Measurements from ENCODE around the gene CYGB.

Gene CYGB

GRCh38 chr17:76529224-76530094 is 8.1 kb downstream of the CYGB start:
- Histone ChIP-seq H3K4me1 (ENCODE audit: control insufficient read depth, low read length) (peaks cover 38% of the 10 kb centered on the region), H3K36me3 (ENCODE audit: control insufficient read depth, low read length) (no peaks in the 10 kb centered on the region), H3K9me2 (replicated peaks; ENCODE audit: control insufficient read depth, low read length) (no peaks in the 10 kb centered on the region), H3K27me3 (ENCODE audit: control insufficient read depth, low read length) (no peaks in the 10 kb centered on the region), H3F3A (ENCODE audit: control insufficient read depth, insufficient read depth) (no peaks in the 10 kb centered on the region; the same call in 1 of the 2 replicates), H4K20me1 (ENCODE audit: control insufficient read depth, insufficient read depth, low read depth, low read length) (no peaks in the 10 kb centered on the region), H3K27ac (ENCODE audit: low read depth, low read length) (peak overlapping the region; percentile 83), H3K4me3 (ENCODE audit: low read length) (peak overlapping the region; percentile 72), H3K4me2 (ENCODE audit: low read length) (peak overlapping the region; percentile 90), H3K79me2 (ENCODE audit: control insufficient read depth, low read length) (no peaks in the 10 kb centered on the region), H3K9me3 (ENCODE audit: control insufficient read depth, insufficient read depth, low read length) (no peaks in the 10 kb centered on the region)
- peak; percentile 16 for TF ChIP-seq CTCF (IDR thresholded peaks at IDR 0.05; ENCODE audit: low read depth, low read length, poor library complexity, severe bottlenecking)
- TF ChIP-seq EZH2phosphoT487 (IDR thresholded peaks at IDR 0.05; ENCODE audit: borderline replicate concordance, low read length) = no peak

DNA sequence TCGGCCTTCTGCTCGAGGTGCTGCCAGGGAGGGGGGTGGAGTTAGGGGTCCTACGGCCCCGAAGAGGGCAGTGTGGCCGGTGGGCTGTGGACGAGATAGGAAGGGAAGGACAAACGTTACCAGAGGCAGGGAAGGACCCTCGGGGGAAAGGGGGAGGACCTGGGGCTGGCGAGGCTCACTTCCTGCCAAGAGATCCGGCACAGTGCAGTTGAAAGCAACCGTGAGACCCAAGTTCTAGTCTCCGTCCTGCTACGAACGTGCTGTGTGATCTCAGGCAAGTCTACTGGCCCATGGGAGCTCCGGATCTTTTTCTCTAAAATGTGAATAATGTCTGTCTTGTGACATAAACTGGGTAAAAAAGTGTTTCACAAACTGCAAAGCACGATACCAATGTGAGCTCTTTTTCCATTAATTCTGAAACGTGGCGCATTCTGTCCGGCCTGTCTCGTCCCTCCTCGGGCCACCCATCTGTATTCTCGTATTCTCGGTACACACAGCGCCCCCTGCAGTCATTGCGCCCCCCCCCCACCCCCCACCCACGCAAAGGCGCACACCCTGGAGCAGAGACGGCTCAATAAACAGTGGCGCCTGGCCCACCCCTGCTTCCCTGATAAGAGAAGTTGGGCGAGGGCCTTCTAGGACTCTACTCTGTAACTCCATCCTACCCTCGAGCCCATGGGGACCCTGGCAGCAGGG is 8.8 kb downstream of the CYGB start:
- Histone ChIP-seq H3K4me2 (ENCODE audit: low read length) (peak overlapping the region; percentile 90), H3K27me3 (ENCODE audit: control insufficient read depth, low read length) (no peaks in the 10 kb centered on the region), H4K20me1 (ENCODE audit: control insufficient read depth, insufficient read depth, low read depth, low read length) (no peaks in the 10 kb centered on the region)

DNA sequence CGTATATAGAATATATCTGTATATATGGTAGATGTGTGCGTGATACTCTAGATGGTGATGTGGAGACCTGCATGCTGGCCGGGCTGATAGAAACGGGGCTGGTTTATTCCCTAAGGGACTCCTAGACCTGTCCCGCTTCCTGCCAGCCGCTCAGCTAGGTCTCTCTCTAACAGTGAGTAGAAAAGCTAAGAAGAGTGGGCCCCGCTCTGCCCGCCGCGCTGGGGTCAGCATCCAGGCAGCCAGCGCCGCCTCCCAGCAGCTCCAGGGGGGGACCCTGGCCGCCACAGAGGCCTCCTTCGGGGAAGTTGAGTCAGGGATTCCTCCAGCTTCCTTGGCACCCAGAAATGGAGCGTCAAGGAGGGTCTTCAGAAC is 9.4 kb downstream of the CYGB start:
- TF ChIP-seq EZH2phosphoT487 (IDR thresholded peaks at IDR 0.05; ENCODE audit: borderline replicate concordance, low read length) (no peak), CTCF (IDR thresholded peaks at IDR 0.05; ENCODE audit: low read depth, low read length, poor library complexity, severe bottlenecking) (no peak)
- Histone ChIP-seq H3K9me2 (replicated peaks; ENCODE audit: control insufficient read depth, low read length) (no peaks in the 10 kb centered on the region), H3K27me3 (ENCODE audit: control insufficient read depth, low read length) (0 out of 2 replicates have a peak, but pooled peaks cover 3% of the 10 kb centered on the region), H3F3A (ENCODE audit: control insufficient read depth, insufficient read depth) (no peaks in the 10 kb centered on the region; the same call in 1 of the 2 replicates), H3K4me2 (ENCODE audit: low read length) (peak overlapping the region; percentile 90), H3K4me3 (ENCODE audit: low read length) (peak overlapping the region; percentile 72), H4K20me1 (ENCODE audit: control insufficient read depth, insufficient read depth, low read depth, low read length) (no peaks in the 10 kb centered on the region), H3K79me2 (ENCODE audit: control insufficient read depth, low read length) (no peaks in the 10 kb centered on the region), H3K9me3 (ENCODE audit: control insufficient read depth, insufficient read depth, low read length) (no peaks in the 10 kb centered on the region), H3K36me3 (ENCODE audit: control insufficient read depth, low read length) (no peaks in the 10 kb centered on the region), H3K4me1 (ENCODE audit: control insufficient read depth, low read length) (peaks cover 42% of the 10 kb centered on the region), H3K27ac (ENCODE audit: low read depth, low read length) (peak overlapping the region; percentile 83)

More for the DNA sequence above, 8.8 kb downstream of the CYGB start:
- Histone ChIP-seq H3K27ac (ENCODE audit: low read depth, low read length) (peak overlapping the region; percentile 83), H3F3A (ENCODE audit: control insufficient read depth, insufficient read depth) (no peaks in the 10 kb centered on the region; the same call in 1 of the 2 replicates), H3K79me2 (ENCODE audit: control insufficient read depth, low read length) (no peaks in the 10 kb centered on the region), H3K36me3 (ENCODE audit: control insufficient read depth, low read length) (no peaks in the 10 kb centered on the region), H3K4me3 (ENCODE audit: low read length) (peak overlapping the region; percentile 72), H3K4me1 (ENCODE audit: control insufficient read depth, low read length) (peaks cover 38% of the 10 kb centered on the region), H3K9me2 (replicated peaks; ENCODE audit: control insufficient read depth, low read length) (no peaks in the 10 kb centered on the region), H3K9me3 (ENCODE audit: control insufficient read depth, insufficient read depth, low read length) (no peaks in the 10 kb centered on the region)
- no peak for TF ChIP-seq EZH2phosphoT487 (IDR thresholded peaks at IDR 0.05; ENCODE audit: borderline replicate concordance, low read length)
- TF ChIP-seq CTCF (IDR thresholded peaks at IDR 0.05; ENCODE audit: low read depth, low read length, poor library complexity, severe bottlenecking) = peak; percentile 55

Data from DOHH2 (cell line).